Measurements from ENCODE around the gene ANKRD24.
"Not testable (repeated sequence)": the region's sequence is repeated elsewhere in the genome, so short reads cannot be mapped to it uniquely, and the experiment has no call there.

The ANKRD24 gene

DNA sequence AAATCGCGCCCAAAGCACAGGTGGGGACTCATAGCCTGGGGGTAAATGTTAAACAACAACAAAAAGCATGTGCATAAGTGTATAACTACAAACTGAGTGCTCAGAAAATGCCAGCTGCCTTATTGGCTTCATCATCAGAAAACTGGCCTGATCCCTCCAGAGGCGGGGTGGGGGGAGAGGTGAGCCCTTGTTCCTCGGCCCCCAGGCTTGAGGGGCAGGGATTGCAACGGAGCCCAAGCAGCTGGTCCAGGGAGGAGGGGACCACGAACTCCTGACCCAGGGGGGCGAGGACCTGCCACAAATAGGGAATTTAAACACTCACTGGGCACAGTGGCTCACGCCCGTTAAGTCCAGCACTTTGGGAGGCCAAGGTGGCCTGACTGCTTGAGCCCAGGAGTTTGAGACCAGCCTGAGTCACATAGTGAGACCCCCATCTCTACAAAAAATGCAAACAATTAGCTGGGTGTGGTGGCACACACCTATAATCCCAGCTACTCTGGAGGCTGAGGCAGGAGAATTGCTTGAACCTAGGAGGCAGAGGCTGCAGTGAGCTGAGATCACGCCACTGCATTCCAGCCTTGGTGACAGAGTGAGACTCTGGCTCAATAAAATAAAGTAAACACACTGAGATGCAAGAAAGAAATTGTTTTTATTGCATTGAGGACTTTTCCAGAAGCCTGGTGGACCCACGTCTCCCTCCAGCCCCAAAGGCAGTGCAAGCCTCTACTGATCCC, 8.8 kb upstream of the ANKRD24 start:
- no peak for DNase-seq (ENCODE audit: low spot score)

DNA sequence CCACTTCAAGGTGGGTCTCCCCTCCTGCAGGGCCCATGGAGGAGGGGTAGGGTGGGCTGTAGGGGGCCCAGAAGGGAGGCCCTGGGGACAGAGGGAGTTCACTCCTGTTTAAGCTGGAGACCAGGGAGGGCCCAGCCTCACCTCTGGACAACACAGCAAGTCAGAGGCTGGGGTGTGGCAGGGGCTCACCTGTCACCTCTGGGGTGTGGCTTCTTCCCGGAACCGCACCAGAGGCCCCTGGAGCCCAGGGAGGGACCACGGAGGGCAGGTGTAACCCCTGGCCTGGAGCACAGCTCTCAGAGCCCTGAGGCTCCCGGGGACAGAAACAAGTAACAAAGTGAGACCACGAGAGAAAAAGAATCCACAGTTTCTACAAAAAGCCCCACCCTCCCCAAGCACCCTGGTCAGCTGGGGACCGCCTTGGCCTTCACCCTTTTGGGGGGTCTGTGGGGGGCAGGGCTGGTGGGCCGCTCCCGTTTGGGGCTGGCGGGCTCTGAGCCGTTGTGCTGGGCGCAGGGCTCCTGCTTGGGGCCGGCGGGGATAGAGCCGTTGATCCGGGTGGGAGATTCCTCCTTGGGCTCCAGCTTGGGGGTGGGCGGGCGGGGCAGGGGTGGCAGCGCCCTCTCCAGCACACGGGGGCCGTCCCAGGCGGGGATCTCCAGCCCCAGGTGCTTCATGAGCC, 8.1 kb upstream of the ANKRD24 start:
- DNase-seq (ENCODE audit: low spot score), result no peak

DNA sequence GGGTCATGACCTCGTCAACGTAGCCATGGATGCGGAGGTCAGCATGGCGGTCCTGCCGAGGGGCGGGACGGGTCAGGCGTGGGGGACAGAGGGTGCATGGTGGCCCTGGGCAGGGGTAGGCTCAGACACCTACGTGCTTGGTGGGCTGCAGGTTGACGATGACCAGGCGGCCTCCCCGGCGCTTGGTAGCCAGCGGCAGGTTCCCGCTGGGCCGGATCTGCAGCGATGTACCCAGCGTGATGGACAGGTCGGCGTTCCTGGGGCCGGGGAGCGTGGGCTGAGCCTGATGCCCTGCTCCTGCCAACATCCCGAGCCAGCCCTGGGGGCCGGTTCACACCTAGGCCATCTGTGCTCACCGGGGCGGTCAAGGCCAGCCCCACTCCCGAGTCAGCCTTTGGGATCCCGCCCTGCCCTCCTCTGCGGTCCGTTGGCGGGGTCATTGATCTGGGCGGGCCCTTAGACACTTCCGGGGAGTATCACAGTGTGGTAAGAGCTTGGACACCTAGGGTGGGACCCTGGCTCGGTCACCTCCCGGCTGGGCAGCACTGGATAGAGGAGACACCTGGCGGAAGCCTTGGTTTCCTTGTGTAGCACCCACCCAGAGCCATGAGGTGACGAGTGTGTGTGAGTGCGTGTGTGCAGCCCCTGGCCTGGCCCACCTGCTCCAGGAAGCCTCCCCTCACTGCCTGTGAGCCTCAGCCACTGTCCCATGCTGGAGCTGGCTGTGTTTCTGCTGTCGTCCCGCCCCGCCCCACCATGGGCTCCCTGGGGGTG, 7.4 kb upstream of the ANKRD24 start:
- no peak for DNase-seq (ENCODE audit: low spot score)

DNA sequence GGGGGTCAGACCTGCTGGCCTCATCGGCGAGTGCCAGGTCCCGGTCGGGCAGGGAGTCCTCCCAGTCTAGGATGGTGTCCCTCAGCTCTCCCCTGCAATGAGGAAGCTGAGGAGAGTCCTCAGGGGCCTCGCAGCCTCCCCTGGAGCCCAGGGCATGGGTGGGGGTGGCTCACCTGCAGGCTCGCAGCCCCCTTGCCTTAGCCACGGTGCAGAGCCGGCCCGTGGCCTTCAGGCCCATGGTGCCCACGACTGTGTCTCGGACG, 6.9 kb upstream of the ANKRD24 start:
- no peak for DNase-seq (ENCODE audit: low spot score)

DNA sequence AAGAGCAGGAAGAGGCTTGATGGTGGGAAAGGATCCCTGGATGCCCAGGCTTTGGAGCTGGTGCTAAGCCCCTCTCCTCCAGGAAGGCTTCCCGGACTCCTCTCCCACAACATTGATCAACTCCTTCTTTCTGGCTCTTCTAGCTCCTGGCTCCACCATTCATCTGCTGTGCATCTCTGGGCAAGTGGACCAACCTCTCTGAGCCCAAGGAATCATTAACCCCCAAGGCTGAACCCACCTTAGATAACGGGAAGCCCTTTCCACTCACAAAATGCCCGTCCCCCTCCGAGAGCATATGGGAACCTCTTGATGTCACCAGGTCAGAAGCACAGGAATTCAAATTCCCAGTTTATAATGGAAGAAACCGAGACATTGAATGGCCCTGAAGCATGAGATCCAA, 5.3 kb upstream of the ANKRD24 start:
- DNase-seq (ENCODE audit: low spot score), result no peak

DNA sequence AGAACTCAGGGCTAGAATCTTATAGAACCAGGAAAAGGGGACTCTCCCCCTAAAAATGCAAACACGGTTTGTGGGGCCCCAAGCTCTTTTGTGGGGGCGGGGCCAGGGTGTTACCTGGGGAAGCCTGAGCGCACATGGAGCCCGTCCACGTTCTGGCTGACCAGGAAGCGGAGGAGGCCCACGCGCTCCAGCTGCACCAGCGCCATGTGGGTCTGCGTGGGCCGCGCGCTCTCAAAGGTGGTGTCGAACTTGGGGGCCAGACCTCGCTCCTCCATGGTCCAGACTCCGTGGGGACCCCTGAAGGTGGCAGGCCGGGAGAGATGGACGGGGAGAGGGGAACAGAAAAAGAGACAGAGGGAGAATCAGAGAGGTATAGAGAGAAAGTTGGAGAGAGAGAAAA, 3.5 kb upstream of the ANKRD24 start:
- DNase-seq (ENCODE audit: low spot score), result no peak

- DNase-seq (ENCODE audit: low spot score), result peak; percentile 78
Observed at GRCh38 chr19:4181053-4181508, 1.4 kb upstream of the ANKRD24 start.

- DNase-seq (ENCODE audit: low spot score), result no peak
Observed at GRCh38 chr19:4183967-4184717, 1.7 kb downstream of the ANKRD24 start.

DNA sequence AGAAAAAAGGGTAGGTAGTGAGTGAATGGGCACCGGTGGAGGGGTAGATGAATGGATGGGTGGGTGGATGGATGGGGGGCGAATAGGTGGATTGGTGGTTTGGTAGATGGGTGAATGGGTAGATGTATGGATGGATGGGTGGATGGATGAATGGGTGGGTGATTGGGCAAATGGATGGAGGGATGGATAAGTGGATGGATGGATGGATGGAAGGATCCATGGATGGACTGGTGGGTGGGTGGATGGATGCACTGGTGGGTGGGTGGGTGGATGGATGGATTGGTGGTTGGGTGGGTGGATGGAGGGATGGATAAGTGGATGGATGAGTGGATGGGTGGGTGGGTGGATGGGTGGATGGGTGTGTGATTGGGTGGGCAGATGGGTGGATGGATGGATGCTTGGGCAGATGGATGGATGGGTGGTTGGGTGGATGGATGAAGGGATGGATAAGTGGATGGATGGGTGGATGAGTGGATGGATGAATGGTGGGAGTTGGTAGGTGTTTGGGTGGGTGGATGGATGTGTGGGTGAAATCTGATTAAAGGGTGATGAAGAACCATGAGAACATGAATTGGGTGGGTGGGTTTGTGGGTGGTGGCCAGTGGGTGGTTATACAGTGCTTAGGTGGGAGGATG, 2.3 kb downstream of the ANKRD24 start:
- no peak for DNase-seq (ENCODE audit: low spot score)

- no peak for DNase-seq (ENCODE audit: low spot score)
Observed at GRCh38 chr19:4185413-4186086, 3.1 kb downstream of the ANKRD24 start.

- DNase-seq (ENCODE audit: low spot score), result peak; percentile 84
Observed at GRCh38 chr19:4186087-4186993, 3.9 kb downstream of the ANKRD24 start.

GRCh38 chr19:4187313-4188122, 5.0 kb downstream of the ANKRD24 start:
- no peak for DNase-seq (ENCODE audit: low spot score)

GRCh38 chr19:4189641-4190040, 7.2 kb downstream of the ANKRD24 start:
- no peak for DNase-seq (ENCODE audit: low spot score)

GRCh38 chr19:4192537-4192936, 10.0 kb downstream of the ANKRD24 start:
- not testable (repeated sequence) for DNase-seq (ENCODE audit: low spot score)

GRCh38 chr19:4194353-4194752, 11.9 kb downstream of the ANKRD24 start:
- no peak for DNase-seq (ENCODE audit: low spot score)

- DNase-seq (ENCODE audit: low spot score), result no peak
Observed at GRCh38 chr19:4196009-4196408, 13.5 kb downstream of the ANKRD24 start.

- no peak for DNase-seq (ENCODE audit: low spot score)
Observed at GRCh38 chr19:4196587-4197148, 14.2 kb downstream of the ANKRD24 start.

DNA sequence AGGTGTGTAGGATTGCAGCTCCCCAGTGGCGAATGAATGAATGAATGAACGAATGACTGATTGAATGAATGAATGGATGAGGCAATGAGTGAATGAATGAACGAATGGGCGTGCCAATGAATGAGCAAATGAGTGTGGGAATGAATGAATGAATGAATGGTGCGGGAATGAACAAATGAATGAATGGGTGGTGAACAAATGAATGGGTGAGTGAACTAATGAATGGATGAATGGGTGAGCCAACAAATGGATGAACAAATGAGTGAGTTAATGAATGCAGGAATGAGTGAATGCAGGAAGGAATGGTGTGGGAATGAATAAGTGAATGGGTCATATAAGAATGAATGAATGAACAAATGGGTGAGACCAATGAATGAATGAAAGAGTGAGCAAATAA, 14.7 kb downstream of the ANKRD24 start:
- no peak for DNase-seq (ENCODE audit: low spot score)

Measured in hematopoietic multipotent progenitor cell treated with erythropoietin and hydrocortisone succinate and interleukin-3 and kit ligand, for 15 days (in vitro differentiated cells).